ENCODE data around the gene FGGY.

The FGGY gene

GRCh38 chr1:59316497-59317128 lies 19.7 kb downstream of the FGGY start:
- Mint-ChIP-seq H3K36me3 (ENCODE audit: low read depth) (no peaks in the 10 kb centered on the region), H3K4me1 (ENCODE audit: low read depth) (peaks cover 25% of the 10 kb centered on the region), H3K27ac (peak overlapping the region; percentile 37), H3K27me3 (no peaks in the 10 kb centered on the region), H3K9me3 (peaks cover 3% of the 10 kb centered on the region), H3K4me3 (peak overlapping the region; percentile 8)

GRCh38 chr1:59317343-59317742 lies 20.4 kb downstream of the FGGY start:
- Mint-ChIP-seq H3K27me3 (no peaks in the 10 kb centered on the region), H3K36me3 (ENCODE audit: low read depth) (peaks cover under 1% of the 10 kb centered on the region), H3K27ac (no peak overlapping the region), H3K4me3 (no peak overlapping the region), H3K4me1 (ENCODE audit: low read depth) (peaks cover 25% of the 10 kb centered on the region), H3K9me3 (peaks cover under 1% of the 10 kb centered on the region)

- no peak overlapping the region for H3K27ac Mint-ChIP-seq
- H3K36me3 Mint-ChIP-seq (ENCODE audit: low read depth), result peaks cover 5% of the 10 kb centered on the region
- H3K27me3 Mint-ChIP-seq, result no peaks in the 10 kb centered on the region
- H3K4me1 Mint-ChIP-seq (ENCODE audit: low read depth), result peaks cover 25% of the 10 kb centered on the region
- no peaks in the 10 kb centered on the region for H3K9me3 Mint-ChIP-seq
- H3K4me3 Mint-ChIP-seq, result no peak overlapping the region
Observed at GRCh38 chr1:59317780-59318179, 20.9 kb downstream of the FGGY start.

- no peaks in the 10 kb centered on the region for H3K27me3 Mint-ChIP-seq
- no peaks in the 10 kb centered on the region for H3K9me3 Mint-ChIP-seq
- no peak overlapping the region for H3K4me3 Mint-ChIP-seq
- H3K36me3 Mint-ChIP-seq (ENCODE audit: low read depth), result peaks cover 5% of the 10 kb centered on the region
- H3K4me1 Mint-ChIP-seq (ENCODE audit: low read depth), result peaks cover 25% of the 10 kb centered on the region
- H3K27ac Mint-ChIP-seq, result no peak overlapping the region
Observed at GRCh38 chr1:59318271-59318860, 21.5 kb downstream of the FGGY start.

- Mint-ChIP-seq H3K4me1 (ENCODE audit: low read depth) (peaks cover 2% of the 10 kb centered on the region), H3K27ac (no peak overlapping the region), H3K4me3 (no peak overlapping the region), H3K27me3 (no peaks in the 10 kb centered on the region), H3K9me3 (peaks cover 8% of the 10 kb centered on the region), H3K36me3 (ENCODE audit: low read depth) (peaks cover 22% of the 10 kb centered on the region)
Observed at GRCh38 chr1:59322394-59322793, 25.5 kb downstream of the FGGY start.

GRCh38 chr1:59322814-59323213 lies 25.9 kb downstream of the FGGY start:
- no peaks in the 10 kb centered on the region for H3K27me3 Mint-ChIP-seq
- no peaks in the 10 kb centered on the region for H3K4me1 Mint-ChIP-seq (ENCODE audit: low read depth)
- no peak overlapping the region for H3K4me3 Mint-ChIP-seq
- no peak overlapping the region for H3K27ac Mint-ChIP-seq
- peaks cover 8% of the 10 kb centered on the region for H3K9me3 Mint-ChIP-seq
- H3K36me3 Mint-ChIP-seq (ENCODE audit: low read depth), result peaks cover 22% of the 10 kb centered on the region

GRCh38 chr1:59323879-59324278 lies 27.0 kb downstream of the FGGY start:
- H3K4me3 Mint-ChIP-seq, result no peak overlapping the region
- H3K4me1 Mint-ChIP-seq (ENCODE audit: low read depth), result peaks cover 7% of the 10 kb centered on the region
- no peak overlapping the region for H3K27ac Mint-ChIP-seq
- peaks cover 8% of the 10 kb centered on the region for H3K9me3 Mint-ChIP-seq
- H3K36me3 Mint-ChIP-seq (ENCODE audit: low read depth), result peaks cover 22% of the 10 kb centered on the region
- no peaks in the 10 kb centered on the region for H3K27me3 Mint-ChIP-seq

GRCh38 chr1:59328353-59328752 lies 31.5 kb downstream of the FGGY start:
- H3K4me3 Mint-ChIP-seq, result no peak overlapping the region
- H3K27ac Mint-ChIP-seq, result no peak overlapping the region
- H3K36me3 Mint-ChIP-seq (ENCODE audit: low read depth), result peaks cover 25% of the 10 kb centered on the region
- no peaks in the 10 kb centered on the region for H3K27me3 Mint-ChIP-seq
- peaks cover 8% of the 10 kb centered on the region for H3K9me3 Mint-ChIP-seq
- H3K4me1 Mint-ChIP-seq (ENCODE audit: low read depth), result peaks cover 17% of the 10 kb centered on the region

GRCh38 chr1:59329412-59330053 lies 32.6 kb downstream of the FGGY start:
- Mint-ChIP-seq H3K4me1 (ENCODE audit: low read depth) (peaks cover 25% of the 10 kb centered on the region), H3K27ac (no peak overlapping the region), H3K9me3 (peaks cover 8% of the 10 kb centered on the region), H3K27me3 (no peaks in the 10 kb centered on the region), H3K4me3 (no peak overlapping the region), H3K36me3 (ENCODE audit: low read depth) (peaks cover 20% of the 10 kb centered on the region)

GRCh38 chr1:59331686-59332620 lies 35.1 kb downstream of the FGGY start:
- H3K27me3 Mint-ChIP-seq, result no peaks in the 10 kb centered on the region
- peaks cover 25% of the 10 kb centered on the region for H3K4me1 Mint-ChIP-seq (ENCODE audit: low read depth)

GRCh38 chr1:59332983-59333382 lies 36.1 kb downstream of the FGGY start:
- H3K27me3 Mint-ChIP-seq, result no peaks in the 10 kb centered on the region
- H3K36me3 Mint-ChIP-seq (ENCODE audit: low read depth), result peaks cover 7% of the 10 kb centered on the region
- peak overlapping the region; percentile 47 for H3K27ac Mint-ChIP-seq
- no peaks in the 10 kb centered on the region for H3K9me3 Mint-ChIP-seq
- H3K4me1 Mint-ChIP-seq (ENCODE audit: low read depth), result peaks cover 25% of the 10 kb centered on the region
- H3K4me3 Mint-ChIP-seq, result no peak overlapping the region

More at GRCh38 chr1:59331686-59332620, 35.1 kb downstream of the FGGY start:
- Mint-ChIP-seq H3K9me3 (no peaks in the 10 kb centered on the region), H3K27ac (no peak overlapping the region), H3K36me3 (ENCODE audit: low read depth) (peaks cover 7% of the 10 kb centered on the region), H3K4me3 (no peak overlapping the region)

GRCh38 chr1:59333626-59334277 lies 36.9 kb downstream of the FGGY start:
- Mint-ChIP-seq H3K4me3 (no peak overlapping the region), H3K27ac (peak overlapping the region; percentile 57), H3K36me3 (ENCODE audit: low read depth) (peaks cover 7% of the 10 kb centered on the region), H3K9me3 (no peaks in the 10 kb centered on the region), H3K27me3 (no peaks in the 10 kb centered on the region), H3K4me1 (ENCODE audit: low read depth) (peaks cover 18% of the 10 kb centered on the region)

GRCh38 chr1:59340411-59341307 lies 43.8 kb downstream of the FGGY start:
- Mint-ChIP-seq H3K4me1 (ENCODE audit: low read depth) (no peaks in the 10 kb centered on the region), H3K27ac (no peak overlapping the region), H3K36me3 (ENCODE audit: low read depth) (peaks cover 14% of the 10 kb centered on the region), H3K27me3 (no peaks in the 10 kb centered on the region), H3K4me3 (no peak overlapping the region), H3K9me3 (no peaks in the 10 kb centered on the region)

Data from stimulated activated naive CD8-positive, alpha-beta T cell treated with anti-CD3 and anti-CD28 coated beads, Interleukin-15, Interleukin-2, amounts not matched to agents 100 ng/mL and 50 ng/mL, for 24 hours (primary cell).